ENCODE measurements around the gene ANTKMT.
A peak's percentile ranks its signal among the peaks of the same experiment; 100 is the strongest.
"Not testable (repeated sequence)": the region's sequence is repeated elsewhere in the genome, so short reads cannot be mapped to it uniquely, and the experiment has no call there.

Gene ANTKMT

GRCh38 chr16:681746-682427 lies 39.1 kb upstream of the ANTKMT start:
- DNase-seq (ENCODE audit: low spot score) = no peak

DNA sequence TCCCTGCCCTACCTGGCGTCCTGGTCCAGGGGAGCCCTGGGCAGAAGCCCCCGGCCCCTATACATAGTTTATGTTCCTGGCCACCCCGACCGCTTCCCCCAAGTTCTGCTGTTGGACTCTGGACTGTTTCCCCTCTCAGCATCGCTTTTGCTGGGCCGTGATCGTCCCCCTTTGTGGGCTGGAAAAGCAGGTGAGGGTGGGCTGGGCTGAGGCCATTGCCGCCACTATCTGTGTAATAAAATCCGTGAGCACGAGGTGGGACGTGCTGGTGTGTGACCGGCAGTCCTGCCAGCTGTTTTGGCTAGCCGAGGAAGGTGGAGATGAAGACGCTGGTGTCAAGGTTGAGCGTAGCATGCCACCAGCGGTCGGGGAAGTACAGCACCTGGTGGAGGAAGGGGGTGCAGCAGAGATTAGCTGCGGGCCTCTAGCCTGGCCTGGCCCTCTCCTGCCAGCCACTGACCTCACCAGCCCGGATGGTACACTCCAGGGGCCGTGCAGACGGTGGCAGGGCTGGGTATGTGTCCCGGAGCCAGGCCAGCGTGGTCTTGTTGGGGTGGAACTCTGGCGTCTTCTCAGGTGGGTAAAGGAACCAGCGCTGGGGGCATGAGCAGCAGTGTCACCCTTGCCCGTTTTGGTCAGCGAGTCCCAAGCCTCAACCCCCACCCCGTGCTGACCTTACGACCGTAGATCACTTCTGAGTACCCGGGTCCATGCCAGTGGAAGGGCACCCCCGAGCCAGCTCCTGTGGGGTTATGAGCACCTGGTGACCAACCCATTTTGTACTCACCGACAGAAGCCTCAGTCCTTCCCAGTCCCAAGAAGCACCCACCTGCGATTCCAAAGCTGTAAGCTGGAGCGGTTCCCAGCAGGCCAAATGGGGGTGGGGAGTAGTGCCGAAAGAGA lies 38.2 kb upstream of the ANTKMT start:
- no peak for DNase-seq (ENCODE audit: low spot score)

DNA sequence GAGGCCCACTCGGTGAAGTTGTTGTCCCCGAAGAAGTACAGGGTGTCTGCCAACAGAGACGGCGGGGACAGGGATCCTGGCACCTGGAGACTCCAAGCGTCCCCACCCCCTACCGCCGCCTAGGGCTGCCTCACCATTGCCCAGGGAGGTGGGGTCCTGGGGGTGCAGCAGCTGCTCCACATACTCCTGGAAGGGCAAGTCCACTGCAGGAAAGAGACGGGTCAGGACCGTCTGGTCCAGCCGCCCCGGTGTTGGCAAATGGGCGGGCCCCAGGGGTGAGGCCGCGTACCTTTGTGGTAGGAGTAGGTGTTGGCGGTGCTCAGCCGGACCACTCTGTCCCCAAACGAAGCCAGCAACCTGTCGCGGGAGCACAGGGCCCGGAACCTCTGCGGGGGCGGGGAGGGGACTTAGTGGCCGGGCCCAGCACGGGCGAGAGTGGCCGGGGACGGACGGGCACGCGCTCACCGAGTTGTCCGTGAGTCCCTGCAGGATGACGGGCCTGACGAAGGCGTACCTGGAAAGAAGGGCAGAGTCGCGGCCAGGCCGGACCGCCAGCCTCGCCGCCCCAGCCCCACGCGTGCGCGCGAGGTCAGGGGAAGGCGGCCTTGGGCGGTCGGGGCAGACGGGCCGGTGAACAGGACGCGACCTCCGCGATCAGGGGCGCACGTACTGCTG lies 37.4 kb upstream of the ANTKMT start:
- DNase-seq (ENCODE audit: low spot score) = no peak

DNA sequence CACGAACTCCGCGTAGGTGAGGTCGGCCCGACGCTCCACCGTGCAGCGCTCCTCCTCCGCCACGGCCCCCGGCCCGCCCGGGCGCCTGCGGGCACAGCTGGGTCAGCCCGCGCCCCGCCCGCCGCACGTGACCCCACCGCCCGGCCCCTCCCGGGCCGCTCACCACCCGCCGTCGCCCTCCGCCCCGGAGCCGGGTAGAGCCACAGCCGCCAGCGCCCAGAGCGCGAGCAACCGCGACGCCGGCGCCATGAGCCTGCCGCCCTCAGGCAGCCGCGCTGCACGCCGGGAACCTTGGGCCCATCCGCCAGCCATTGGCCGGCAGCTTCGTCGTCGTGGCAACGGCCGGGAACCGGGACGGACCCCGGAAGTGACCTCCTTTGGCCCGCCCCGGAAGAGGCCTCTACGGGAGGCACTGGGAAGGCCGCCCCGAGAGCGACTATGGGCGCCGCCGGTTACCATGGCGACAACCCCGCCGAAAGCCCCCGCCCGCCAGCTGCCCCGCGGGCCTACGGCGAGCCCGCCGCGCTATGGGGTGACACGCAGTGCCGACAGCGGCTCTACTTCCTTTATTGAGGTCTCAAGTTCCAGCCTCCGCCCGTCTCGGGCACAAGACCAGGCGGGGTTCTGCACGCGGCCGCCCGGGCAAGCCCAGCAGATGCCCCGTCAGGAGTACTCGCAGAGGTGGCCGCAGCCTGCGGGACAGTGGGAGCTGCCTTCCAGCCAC lies 36.7 kb upstream of the ANTKMT start, which contains the start of gene JMJD8:
TSS of gene JMJD8 (minus strand) at position 264 of the 724 bp plus-strand sequence. CDS start at position 249, 15 bp downstream.
- DNase-seq (ENCODE audit: low spot score) = peak; percentile 92

DNA sequence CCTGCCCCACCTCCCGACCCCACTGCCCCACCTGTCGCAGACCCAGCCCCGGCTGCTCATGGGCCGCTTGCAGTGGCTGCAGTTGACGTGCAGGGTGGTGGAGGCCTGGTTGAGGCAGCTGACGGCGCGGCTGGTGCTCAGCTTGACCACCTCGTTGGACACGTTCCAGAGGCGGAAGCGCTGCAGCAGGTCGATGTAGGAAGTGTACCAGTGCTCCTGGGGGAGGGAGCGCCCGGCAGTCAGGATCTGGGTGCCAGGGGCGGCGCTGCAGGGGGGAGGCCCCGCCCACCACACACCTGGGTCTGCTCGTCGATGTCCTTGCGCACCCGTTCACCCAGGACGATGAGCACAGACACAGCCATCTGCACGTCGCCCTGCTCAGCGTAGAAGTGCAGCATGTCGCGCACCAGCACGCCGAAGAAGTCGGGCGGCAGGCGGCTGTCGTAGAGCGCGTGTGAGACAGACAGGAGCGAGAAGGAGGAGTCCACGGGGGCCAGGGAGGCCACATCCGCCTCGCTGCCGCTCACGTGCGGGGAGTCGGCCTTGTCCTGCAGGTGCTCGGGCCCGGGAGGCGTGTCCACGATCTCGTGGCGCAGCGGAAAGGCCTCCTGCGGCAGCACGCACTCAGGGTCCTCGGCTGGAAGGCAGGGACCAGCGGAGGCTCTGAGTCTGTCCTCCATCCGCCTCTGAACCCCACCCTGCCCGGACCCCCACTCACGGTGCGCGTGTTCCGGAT lies 35.8 kb upstream of the ANTKMT start:
- no peak for DNase-seq (ENCODE audit: low spot score)

GRCh38 chr16:685967-686366 lies 35.0 kb upstream of the ANTKMT start:
- DNase-seq (ENCODE audit: low spot score) = peak; percentile 54

DNA sequence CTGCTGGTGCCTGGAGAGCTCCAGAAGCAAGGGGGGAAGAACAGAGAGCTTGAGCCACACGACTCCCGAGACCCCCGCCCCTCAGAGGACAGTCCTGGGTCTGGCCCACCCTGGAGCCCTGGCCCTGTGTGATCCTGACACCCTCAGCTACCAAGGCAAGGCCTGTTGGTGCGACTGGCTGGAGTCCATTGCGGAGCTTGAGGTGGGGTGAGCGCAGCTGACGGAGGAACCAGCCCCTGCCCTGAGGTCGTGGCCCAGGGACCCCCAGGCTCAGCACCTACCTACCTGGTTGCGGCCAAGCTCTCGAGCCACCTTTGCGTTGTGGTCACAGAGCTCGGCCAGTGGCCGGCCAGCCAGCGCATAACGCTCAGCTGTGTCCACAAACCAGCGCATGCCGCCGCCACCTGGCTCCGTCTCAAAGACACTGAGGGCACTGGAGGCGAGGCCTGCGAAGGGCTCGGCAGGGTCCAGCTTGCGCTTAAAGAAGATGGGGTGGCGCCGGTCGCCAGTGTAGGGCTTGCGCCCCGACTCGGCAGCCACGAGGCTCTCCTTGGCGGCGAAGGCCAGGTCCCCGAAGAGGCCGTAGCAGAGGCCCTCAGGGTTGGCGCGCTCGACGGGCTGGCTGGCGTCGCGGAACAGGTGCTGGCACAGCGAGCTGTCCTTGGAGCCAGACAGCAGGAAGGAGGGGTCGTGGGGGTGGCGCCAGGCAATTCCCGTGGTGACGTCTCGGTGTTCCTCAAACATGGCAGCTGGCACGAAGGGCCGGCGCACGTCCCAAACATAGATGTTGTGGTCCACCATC lies 34.3 kb upstream of the ANTKMT start:
- DNase-seq (ENCODE audit: low spot score) = no peak

DNA sequence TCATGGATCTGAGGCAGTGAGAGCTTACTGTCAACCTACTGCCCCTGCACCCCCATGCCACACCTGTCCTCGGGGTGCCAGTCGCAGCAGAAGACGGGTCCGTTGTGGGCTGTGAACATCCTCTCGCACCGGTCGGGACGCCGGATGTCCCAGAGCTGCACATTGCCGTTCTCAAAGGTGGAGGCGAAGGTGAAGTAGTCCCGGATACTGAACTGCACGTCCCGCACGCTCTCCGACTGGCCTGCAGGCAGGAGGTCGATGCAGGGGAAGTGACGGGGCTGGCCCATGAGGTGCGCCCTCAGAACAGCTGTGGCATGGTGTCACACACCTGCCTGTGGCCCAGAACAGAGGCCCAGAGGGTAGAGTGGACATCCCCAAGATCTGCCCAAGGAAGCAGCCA lies 33.4 kb upstream of the ANTKMT start:
- no peak for DNase-seq (ENCODE audit: low spot score)

GRCh38 chr16:689175-689897 lies 31.6 kb upstream of the ANTKMT start:
- no peak for DNase-seq (ENCODE audit: low spot score)

DNA sequence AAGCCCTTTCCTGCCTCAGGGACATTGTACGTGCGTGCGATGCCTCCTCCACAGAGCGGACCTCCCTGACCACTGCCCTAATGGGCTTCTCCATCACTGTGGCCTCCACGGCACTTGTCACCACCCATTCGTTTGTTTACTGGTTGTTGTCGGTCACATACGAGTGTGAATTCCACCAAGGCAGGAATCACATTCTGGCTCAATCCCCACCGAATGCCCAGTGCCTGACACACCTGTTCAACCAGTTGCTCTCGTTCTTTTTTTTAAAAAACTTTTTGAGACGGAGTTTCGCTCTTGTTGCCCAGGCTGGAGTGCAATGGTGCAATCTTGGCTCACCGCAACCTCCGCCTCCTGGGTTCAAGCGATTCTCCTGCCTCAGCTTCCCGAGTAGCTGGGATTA lies 29.7 kb upstream of the ANTKMT start:
- not testable (repeated sequence) for DNase-seq (ENCODE audit: low spot score)

GRCh38 chr16:692356-693108 lies 28.4 kb upstream of the ANTKMT start:
- no peak for DNase-seq (ENCODE audit: low spot score)

- no peak for DNase-seq (ENCODE audit: low spot score)
These were observed 27.6 kb upstream of the ANTKMT start for GRCh38 chr16:693364-693763.

DNA sequence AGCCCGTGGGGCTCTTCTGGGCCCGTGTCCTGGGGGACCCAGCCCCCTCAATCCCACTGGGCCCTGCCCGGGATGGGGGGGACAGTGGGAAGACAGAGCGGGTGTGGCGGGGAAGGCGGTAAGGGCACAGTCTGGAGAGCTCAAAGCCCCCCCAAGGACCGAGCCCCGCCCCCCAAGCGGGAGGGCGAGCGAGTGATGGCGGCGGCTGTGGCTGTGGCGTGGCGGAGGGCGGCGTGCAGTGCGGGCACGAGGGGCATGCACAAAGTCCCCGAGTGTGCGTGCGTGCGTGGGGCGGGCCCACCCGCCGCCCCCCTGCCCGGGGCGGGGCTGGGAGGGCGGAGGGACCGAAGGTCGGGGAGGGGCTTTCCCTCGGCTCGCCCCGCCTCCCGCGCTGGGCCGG lies 27.2 kb upstream of the ANTKMT start:
- DNase-seq (ENCODE audit: low spot score) = no peak

DNA sequence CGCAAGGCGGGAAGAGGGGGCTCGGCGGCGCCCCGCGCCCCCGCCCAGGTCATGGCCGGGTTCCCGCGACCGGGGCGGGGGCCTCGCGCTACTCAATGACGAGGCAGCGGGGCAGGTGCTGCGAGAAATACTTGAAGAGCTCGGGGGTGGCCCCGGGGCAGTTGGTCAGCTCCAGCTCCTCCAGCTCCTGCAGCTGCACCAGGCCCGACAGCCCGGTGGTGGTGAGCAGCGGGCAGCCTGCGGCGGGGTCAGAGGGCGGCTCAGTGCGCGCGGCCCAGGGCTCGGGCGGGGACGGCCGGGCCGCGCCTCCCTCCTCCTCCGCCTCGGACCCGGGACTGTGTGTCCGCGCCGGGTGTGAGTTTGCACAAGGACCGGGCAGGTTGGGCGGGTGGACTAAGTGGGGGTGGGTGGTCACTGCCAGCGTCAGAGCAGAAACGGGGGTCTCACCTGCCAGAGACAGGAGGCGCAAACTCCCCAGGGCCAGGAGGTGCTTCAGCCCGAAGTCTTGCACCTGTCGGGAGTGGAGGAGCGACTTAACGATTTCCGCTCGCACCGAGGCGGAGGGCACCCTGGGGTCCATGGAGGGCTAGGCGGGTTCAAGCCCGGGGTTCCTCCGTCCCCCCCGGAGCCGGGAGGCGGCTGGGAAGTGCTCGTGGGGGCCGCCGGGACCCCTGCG lies 26.6 kb upstream of the ANTKMT start:
- peak; percentile 62 for DNase-seq (ENCODE audit: low spot score)

DNA sequence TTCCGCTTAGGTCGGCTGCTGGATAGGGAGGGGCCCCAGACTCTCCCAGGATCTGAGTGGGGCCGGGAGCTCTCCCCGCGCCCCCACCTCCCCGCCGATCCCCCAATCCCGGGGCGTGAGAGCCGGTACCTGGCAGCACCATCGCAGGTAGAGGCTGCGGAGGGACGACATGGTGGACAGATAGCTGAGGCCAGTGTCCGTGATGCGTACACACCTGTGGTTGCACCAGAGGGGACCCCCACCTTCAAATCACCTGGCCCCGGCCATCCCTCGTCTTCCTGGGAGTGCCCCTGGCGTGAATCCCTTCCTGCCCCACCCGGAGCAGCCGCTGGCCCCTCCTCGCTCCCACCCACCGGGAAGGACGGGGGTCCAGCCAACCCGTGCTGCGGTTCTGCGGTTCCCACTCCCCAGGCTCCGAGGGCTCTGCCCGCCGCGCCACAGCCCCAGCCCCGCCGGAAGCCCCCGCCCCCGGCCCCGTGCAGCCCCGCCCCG lies 26.0 kb upstream of the ANTKMT start:
- DNase-seq (ENCODE audit: low spot score) = no peak

DNA sequence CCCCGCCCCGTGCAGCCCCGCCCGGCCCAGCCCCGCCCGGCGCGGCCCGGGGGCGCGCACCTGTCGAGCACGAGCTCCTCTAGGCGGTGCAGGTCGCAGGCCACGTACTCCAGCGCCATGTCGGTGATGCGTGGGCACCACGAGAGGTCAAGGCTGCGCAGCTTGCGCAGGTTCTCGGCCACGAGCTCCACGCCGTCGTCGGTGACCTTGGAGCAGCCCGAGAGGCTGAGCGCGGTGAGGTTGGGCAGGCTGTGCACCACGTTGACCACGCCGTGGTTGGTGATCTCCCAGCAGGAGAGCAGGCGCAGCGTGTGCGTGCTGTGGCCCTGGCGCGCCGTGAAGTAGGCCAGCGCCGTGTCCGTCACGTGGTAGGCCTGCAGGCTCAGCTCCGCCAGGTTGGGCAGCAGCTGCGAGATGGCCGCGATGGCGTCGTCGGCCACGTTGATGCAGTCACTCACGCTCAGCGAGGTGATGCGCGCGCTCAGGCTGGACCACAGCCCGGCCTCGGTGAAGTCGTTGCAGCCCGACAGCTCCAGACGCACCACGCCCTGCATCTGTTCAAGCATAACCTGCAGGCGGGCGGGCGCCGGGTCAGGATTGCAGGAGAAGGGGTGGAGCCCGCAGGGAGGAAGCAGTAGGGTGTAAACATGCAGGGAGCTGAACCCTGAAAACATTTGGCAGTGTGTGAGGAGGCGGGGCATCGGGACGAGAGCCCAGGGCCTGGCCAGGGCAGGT lies 25.4 kb upstream of the ANTKMT start:
- DNase-seq (ENCODE audit: low spot score) = peak; percentile 86

DNA sequence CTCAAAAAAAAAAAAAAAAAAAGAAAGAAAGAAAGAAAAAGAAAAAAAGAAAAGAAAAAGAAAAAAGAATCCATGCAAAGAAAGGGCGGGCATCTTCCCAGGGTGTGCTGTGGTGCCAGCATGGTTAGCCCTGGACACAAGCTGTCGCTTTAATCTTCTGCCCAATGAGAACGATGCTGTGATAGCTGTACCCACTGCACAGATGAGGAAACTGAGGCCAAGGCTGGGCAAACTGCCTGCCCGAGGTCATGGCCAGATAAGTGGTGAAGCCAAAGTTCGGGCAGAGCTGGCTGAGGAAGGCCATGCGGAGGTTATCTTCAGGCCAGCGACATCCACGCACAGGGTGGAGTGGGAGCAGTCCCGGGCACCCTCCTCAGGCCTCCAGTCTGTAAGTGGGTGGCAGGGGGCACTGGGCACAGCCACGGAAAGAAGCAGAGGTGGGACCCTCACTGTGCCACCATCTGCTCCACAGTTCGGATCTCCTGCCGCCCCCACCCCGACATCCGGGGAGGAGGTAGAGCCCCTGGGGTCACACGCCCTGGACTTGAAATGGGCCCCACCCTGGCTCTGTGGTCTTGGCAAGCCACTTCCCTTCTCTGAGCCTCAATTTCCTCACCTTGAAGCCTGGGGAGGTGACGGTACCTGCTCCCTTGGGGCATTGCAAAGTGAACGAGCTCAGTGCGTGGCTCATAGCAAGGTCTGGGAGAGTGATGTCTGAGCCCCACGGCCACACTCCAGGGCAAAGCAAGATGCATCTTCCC lies 21.9 kb upstream of the ANTKMT start:
- DNase-seq (ENCODE audit: low spot score) = no peak

All from iPS-NIHi11 (cell line).